Tibial nerve (tissue), 4 donors: ENCODE results near the gene FAM124B.

Experiments used
- EP300 ChIP-seq, 2 donors: sonication (generic); formaldehyde crosslinking; IDR thresholded peaks; one replicate each; pipeline ENCODE4 v1.6.1; 2017; ENCODE audit warnings: antibody characterized with exemption in 2 of 2, mild to moderate bottlenecking in 1 of 2
- POLR2A ChIP-seq, 2 donors: fragments of 450-650 bp; IDR thresholded peaks; one replicate each; pipeline ENCODE4 v1.6.1; 2017; ENCODE audit warnings: antibody characterized with exemption in 2 of 2, mild to moderate bottlenecking in 2 of 2, moderate library complexity in 2 of 2
- TF ChIP-seq, protein P1 (sequence below), 5 experiments: fragments of 200-600 bp in 3 of 5; fragments of 450-650 bp in 2 of 5; sonication (generic) in 3 of 5; IDR thresholded peaks; one replicate each; pipeline ENCODE4 v1.5.1; 2016 to 2019; ENCODE audit warnings: antibody characterized with exemption in 5 of 5, mild to moderate bottlenecking in 3 of 5, moderate library complexity in 2 of 5

DNA sequence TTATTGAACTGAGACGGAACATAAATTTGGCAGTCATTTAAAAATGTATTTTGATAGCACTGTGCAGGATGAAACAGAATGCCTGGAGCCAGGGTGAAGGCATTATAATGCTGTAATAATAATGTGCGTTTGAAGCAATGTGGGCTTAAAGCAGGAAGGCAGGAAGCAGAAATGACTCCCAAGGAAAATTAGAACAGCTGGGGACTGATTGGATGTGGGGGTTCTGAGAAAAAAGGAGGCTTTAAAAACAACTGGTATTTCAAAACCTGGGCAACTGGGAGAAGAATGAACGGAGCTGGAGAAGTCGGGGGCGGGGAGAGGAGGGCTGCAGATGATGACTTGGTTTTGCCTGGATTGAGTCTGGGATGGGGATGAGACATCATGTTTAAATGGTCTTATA is 12.6 kb downstream of the FAM124B start:
- TF ChIP-seq, protein P1, sequence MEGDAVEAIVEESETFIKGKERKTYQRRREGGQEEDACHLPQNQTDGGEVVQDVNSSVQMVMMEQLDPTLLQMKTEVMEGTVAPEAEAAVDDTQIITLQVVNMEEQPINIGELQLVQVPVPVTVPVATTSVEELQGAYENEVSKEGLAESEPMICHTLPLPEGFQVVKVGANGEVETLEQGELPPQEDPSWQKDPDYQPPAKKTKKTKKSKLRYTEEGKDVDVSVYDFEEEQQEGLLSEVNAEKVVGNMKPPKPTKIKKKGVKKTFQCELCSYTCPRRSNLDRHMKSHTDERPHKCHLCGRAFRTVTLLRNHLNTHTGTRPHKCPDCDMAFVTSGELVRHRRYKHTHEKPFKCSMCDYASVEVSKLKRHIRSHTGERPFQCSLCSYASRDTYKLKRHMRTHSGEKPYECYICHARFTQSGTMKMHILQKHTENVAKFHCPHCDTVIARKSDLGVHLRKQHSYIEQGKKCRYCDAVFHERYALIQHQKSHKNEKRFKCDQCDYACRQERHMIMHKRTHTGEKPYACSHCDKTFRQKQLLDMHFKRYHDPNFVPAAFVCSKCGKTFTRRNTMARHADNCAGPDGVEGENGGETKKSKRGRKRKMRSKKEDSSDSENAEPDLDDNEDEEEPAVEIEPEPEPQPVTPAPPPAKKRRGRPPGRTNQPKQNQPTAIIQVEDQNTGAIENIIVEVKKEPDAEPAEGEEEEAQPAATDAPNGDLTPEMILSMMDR (IDR thresholded peaks at IDR 0.05) = no peak
- TF ChIP-seq POLR2A (IDR thresholded peaks at IDR 0.05) (no peak), EP300 (IDR thresholded peaks at IDR 0.05) (no peak)
